Breast epithelium (tissue), 4 donors: ENCODE results near the gene DPT. TPM values are rescaled to one million over a fixed set of nuclear protein-coding genes. Genes with fewer than 3 reads are reported as not detected.
A peak's percentile ranks its signal among the peaks of the same experiment; 100 is the strongest.

Experiments used
- DNase-seq, 2 donors: peaks; one replicate each; pipeline ENCODE4 v3.0.0-alpha.2; 2019; ENCODE audit warnings: low spot score in 2 of 2
- H3K27ac ChIP-seq, 2 donors: fragments of 200-600 bp; sonication (generic) in 1 of 2; one replicate each; pipeline ENCODE4 v1.5.1; 2016 to 2019; ENCODE audit warnings: mild to moderate bottlenecking in 1 of 2
- H3K27me3 ChIP-seq, 2 donors: fragments of 200-600 bp; sonication (generic) in 1 of 2; one replicate each; pipeline versions ENCODE4 v1.5.1 to v1.6.0; 2017 to 2019; ENCODE audit warnings: control low read depth in 1 of 2, mild to moderate bottlenecking in 1 of 2
- H3K36me3 ChIP-seq: fragments of 200-600 bp; one replicate; pipeline ENCODE4 v1.5.1; 2019
- H3K4me1 ChIP-seq, 2 donors: fragments of 200-600 bp; sonication (generic); one replicate each; pipeline ENCODE4 v1.5.1; 2016 to 2019; ENCODE audit warnings: control low read depth in 1 of 2
- H3K4me3 ChIP-seq, 3 donors: fragments of 200-600 bp; sonication (generic); 1 replicate in 2 of 3; 2 replicates in 1 of 3; pipeline ENCODE4 v1.5.1; 2016 to 2019; ENCODE audit warnings: mild to moderate bottlenecking in 3 of 3, moderate library complexity in 2 of 3
- H3K9me3 ChIP-seq, 2 donors: fragments of 200-600 bp; sonication (generic) in 1 of 2; one replicate each; pipeline ENCODE4 v1.5.1; 2016 to 2019; ENCODE audit warnings: control low read depth in 1 of 2
- POLR2A ChIP-seq: fragments of 450-650 bp; IDR thresholded peaks from one replicate; pipeline ENCODE4 v1.6.1; 2016; ENCODE audit warnings: antibody characterized with exemption, mild to moderate bottlenecking, moderate library complexity
- POLR2AphosphoS5 ChIP-seq, 3 donors: sonication (generic); formaldehyde crosslinking; IDR thresholded peaks; one replicate each; pipeline ENCODE4 v1.6.1; 2017; ENCODE audit warnings: antibody characterized with exemption in 3 of 3
- intact Hi-C: fragments of 100-400 bp; cut with DNase I; formaldehyde crosslinking; loops from one replicate; pipeline ENCODE4 v1.15.1; 2023; ENCODE audit warnings: low total_unique reads
- total RNA-seq, 3 donors: library from RNA; depleted of rRNA; stranded (reverse); fragments of >200 nt; gene quantifications; one replicate each; pipeline ENCODE4 v1.1.0, GENCODE V29; 2016
- TF ChIP-seq, protein P1 (sequence below), 3 donors: fragments of 450-650 bp; IDR thresholded peaks; one replicate each; pipeline ENCODE4 v1.5.1; 2016 to 2017; ENCODE audit warnings: antibody characterized with exemption in 3 of 3, mild to moderate bottlenecking in 3 of 3, moderate library complexity in 3 of 3

Gene DPT
- total RNA-seq, 3 donors from 2014 or later: 26.9 to 740 (median 62.6) TPM

- no peak for DNase-seq
- intact Hi-C loops: loop anchor here (10.0 kb wide), 1 partner anchor 711 kb away; no protein-coding TSS in a partner anchor
- TF ChIP-seq POLR2A: no peak
- peak in 1 of 3 donors; percentile 34 for TF ChIP-seq POLR2AphosphoS5 (IDR thresholded peaks at IDR 0.05)
- Histone ChIP-seq H3K27me3 (no peaks in the 10 kb centered on the region), H3K36me3 (no peaks in the 10 kb centered on the region), H3K27ac (peak overlapping the region; percentile 2 to 70), H3K4me1 (no peaks in the 10 kb centered on the region), H3K4me3 (peak overlapping the region in 2 of 3 donors; percentile 1 to 34), H3K9me3 (no peaks in the 10 kb centered on the region)
Observed at GRCh38 chr1:168726281-168726680, 2.7 kb downstream of the DPT start.

- no peaks in the 10 kb centered on the region for H3K4me1 ChIP-seq
- H3K27ac ChIP-seq: peak overlapping the region; percentile 2 to 70
- no peak for DNase-seq
- no peaks in the 10 kb centered on the region for H3K36me3 ChIP-seq
- H3K4me3 ChIP-seq: no peak overlapping the region
- H3K9me3 ChIP-seq: no peaks in the 10 kb centered on the region
- intact Hi-C loops: loop anchor here (10.0 kb wide), 1 partner anchor 711 kb away; no protein-coding TSS in a partner anchor
- TF ChIP-seq POLR2A (no peak), POLR2AphosphoS5 (IDR thresholded peaks at IDR 0.05) (no peak)
- TF ChIP-seq, protein P1, sequence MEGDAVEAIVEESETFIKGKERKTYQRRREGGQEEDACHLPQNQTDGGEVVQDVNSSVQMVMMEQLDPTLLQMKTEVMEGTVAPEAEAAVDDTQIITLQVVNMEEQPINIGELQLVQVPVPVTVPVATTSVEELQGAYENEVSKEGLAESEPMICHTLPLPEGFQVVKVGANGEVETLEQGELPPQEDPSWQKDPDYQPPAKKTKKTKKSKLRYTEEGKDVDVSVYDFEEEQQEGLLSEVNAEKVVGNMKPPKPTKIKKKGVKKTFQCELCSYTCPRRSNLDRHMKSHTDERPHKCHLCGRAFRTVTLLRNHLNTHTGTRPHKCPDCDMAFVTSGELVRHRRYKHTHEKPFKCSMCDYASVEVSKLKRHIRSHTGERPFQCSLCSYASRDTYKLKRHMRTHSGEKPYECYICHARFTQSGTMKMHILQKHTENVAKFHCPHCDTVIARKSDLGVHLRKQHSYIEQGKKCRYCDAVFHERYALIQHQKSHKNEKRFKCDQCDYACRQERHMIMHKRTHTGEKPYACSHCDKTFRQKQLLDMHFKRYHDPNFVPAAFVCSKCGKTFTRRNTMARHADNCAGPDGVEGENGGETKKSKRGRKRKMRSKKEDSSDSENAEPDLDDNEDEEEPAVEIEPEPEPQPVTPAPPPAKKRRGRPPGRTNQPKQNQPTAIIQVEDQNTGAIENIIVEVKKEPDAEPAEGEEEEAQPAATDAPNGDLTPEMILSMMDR (IDR thresholded peaks at IDR 0.05): no peak
- H3K27me3 ChIP-seq: no peaks in the 10 kb centered on the region
Observed at GRCh38 chr1:168725831-168726230, 3.2 kb downstream of the DPT start.

- DNase-seq: no peak
- Histone ChIP-seq H3K9me3 (no peaks in the 10 kb centered on the region), H3K4me1 (no peaks in the 10 kb centered on the region), H3K4me3 (no peak overlapping the region), H3K36me3 (no peaks in the 10 kb centered on the region), H3K27me3 (no peaks in the 10 kb centered on the region), H3K27ac (no peak overlapping the region)
- TF ChIP-seq, protein P1 (IDR thresholded peaks at IDR 0.05): no peak
- TF ChIP-seq POLR2A (no peak), POLR2AphosphoS5 (IDR thresholded peaks at IDR 0.05) (no peak)
- intact Hi-C loops: loop anchor here (10.0 kb wide), 1 partner anchor 710 kb away; no protein-coding TSS in a partner anchor
Observed at GRCh38 chr1:168725060-168725459, 3.9 kb downstream of the DPT start.

GRCh38 chr1:168723000-168723399 lies 6.0 kb downstream of the DPT start:
- TF ChIP-seq, protein P1 (IDR thresholded peaks at IDR 0.05): no peak
- no peak for TF ChIP-seq POLR2A
- no peak for TF ChIP-seq POLR2AphosphoS5 (IDR thresholded peaks at IDR 0.05)
- Histone ChIP-seq H3K4me3 (no peak overlapping the region), H3K9me3 (no peaks in the 10 kb centered on the region), H3K4me1 (no peaks in the 10 kb centered on the region), H3K27ac (no peak overlapping the region), H3K36me3 (no peaks in the 10 kb centered on the region), H3K27me3 (no peaks in the 10 kb centered on the region)
- DNase-seq: no peak
- intact Hi-C loops: loop anchor here (10.0 kb wide), 1 partner anchor 708 kb away; no protein-coding TSS in a partner anchor

- DNase-seq: no peak
- H3K27me3 ChIP-seq: no peaks in the 10 kb centered on the region
- H3K4me3 ChIP-seq: no peak overlapping the region
- H3K9me3 ChIP-seq: no peaks in the 10 kb centered on the region
- no peak overlapping the region for H3K27ac ChIP-seq
- no peaks in the 10 kb centered on the region for H3K36me3 ChIP-seq
- TF ChIP-seq POLR2A: no peak
- TF ChIP-seq, protein P1 (IDR thresholded peaks at IDR 0.05): no peak
- no peak for TF ChIP-seq POLR2AphosphoS5 (IDR thresholded peaks at IDR 0.05)
- H3K4me1 ChIP-seq: no peaks in the 10 kb centered on the region
- intact Hi-C loops: loop anchor here (10.0 kb wide), 1 partner anchor 706 kb away; no protein-coding TSS in a partner anchor
Observed at GRCh38 chr1:168720839-168721238, 8.2 kb downstream of the DPT start.
